Hepatocyte (in vitro differentiated cells): ENCODE results near the gene CLIC5.

Experiments used
- EZH2 ChIP-seq: fragments of 200-600 bp; sonication (generic); IDR thresholded peaks from 2 replicates; pipeline ENCODE4 v1.6.1; 2016; ENCODE audit warnings: antibody characterized with exemption, mild to moderate bottlenecking, borderline replicate concordance
- TF ChIP-seq, protein P1 (sequence below): fragments of 200-600 bp; sonication (generic); IDR thresholded peaks from 2 replicates; pipeline ENCODE4 v1.5.1; 2016; ENCODE audit warnings: antibody characterized with exemption, mild to moderate bottlenecking; ENCODE audit not compliant: poor library complexity

DNA sequence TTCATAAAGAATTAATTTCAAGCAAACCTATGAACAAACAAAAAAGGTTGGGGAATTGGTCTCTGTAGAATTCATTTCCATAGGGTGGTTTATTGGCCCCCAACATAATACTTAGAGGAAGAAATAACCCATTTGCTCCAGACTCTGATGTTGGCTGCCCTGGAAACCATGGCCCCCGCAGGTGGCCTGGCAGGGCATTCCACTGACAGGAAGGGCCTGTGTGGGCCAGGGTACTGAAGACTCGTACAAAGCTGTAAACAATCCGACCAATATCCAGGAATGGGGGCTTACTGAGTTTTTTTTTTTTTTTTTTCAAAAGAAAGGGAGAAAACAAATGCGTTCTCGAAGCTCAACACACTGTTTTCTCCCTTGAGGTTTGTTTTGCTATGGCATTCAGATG, 59.5 kb downstream of the CLIC5 start:
- TF ChIP-seq, protein P1, sequence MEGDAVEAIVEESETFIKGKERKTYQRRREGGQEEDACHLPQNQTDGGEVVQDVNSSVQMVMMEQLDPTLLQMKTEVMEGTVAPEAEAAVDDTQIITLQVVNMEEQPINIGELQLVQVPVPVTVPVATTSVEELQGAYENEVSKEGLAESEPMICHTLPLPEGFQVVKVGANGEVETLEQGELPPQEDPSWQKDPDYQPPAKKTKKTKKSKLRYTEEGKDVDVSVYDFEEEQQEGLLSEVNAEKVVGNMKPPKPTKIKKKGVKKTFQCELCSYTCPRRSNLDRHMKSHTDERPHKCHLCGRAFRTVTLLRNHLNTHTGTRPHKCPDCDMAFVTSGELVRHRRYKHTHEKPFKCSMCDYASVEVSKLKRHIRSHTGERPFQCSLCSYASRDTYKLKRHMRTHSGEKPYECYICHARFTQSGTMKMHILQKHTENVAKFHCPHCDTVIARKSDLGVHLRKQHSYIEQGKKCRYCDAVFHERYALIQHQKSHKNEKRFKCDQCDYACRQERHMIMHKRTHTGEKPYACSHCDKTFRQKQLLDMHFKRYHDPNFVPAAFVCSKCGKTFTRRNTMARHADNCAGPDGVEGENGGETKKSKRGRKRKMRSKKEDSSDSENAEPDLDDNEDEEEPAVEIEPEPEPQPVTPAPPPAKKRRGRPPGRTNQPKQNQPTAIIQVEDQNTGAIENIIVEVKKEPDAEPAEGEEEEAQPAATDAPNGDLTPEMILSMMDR = no peak
- TF ChIP-seq EZH2 = no peak
